ENCODE data around the gene IKZF5. TPM values are rescaled to one million over a fixed set of nuclear protein-coding genes. Genes with fewer than 3 reads are reported as not detected.

The IKZF5 gene
- total RNA-seq, 1 donor, result 4.3 TPM

DNA sequence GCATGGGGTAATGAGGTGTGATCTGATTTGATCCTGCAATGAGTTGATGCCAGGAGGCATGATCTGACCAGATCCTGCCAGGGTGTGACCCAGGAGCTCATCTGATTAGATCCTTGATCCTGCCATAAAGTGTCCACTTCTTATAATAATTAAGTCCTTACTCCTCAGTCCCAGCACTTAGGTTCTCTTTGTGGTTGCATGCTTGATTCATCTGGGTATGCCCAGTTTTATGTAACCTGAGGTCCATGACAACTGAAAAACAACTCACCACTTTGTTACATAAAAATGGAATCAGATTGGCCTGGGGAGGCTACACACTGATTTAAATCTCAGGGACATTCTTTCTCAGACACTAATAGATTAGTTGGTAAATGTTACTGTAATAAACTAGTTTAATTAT, 19.3 kb upstream of the IKZF5 start:
- no peak overlapping the region for H3K4me3 ChIP-seq (ENCODE audit: low read depth, low read length)
- TF ChIP-seq, protein P1, sequence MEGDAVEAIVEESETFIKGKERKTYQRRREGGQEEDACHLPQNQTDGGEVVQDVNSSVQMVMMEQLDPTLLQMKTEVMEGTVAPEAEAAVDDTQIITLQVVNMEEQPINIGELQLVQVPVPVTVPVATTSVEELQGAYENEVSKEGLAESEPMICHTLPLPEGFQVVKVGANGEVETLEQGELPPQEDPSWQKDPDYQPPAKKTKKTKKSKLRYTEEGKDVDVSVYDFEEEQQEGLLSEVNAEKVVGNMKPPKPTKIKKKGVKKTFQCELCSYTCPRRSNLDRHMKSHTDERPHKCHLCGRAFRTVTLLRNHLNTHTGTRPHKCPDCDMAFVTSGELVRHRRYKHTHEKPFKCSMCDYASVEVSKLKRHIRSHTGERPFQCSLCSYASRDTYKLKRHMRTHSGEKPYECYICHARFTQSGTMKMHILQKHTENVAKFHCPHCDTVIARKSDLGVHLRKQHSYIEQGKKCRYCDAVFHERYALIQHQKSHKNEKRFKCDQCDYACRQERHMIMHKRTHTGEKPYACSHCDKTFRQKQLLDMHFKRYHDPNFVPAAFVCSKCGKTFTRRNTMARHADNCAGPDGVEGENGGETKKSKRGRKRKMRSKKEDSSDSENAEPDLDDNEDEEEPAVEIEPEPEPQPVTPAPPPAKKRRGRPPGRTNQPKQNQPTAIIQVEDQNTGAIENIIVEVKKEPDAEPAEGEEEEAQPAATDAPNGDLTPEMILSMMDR (IDR thresholded peaks at IDR 0.05; ENCODE audit: insufficient read depth, low read depth, low read length), result no peak
- no peak for DNase-seq (ENCODE audit: low read depth)

GRCh38 chr10:123026302-123026701, 17.7 kb upstream of the IKZF5 start:
- no peak for DNase-seq (ENCODE audit: low read depth)
- no peak overlapping the region for H3K4me3 ChIP-seq (ENCODE audit: low read depth, low read length)
- TF ChIP-seq, protein P1 (IDR thresholded peaks at IDR 0.05; ENCODE audit: insufficient read depth, low read depth, low read length), result no peak

DNA sequence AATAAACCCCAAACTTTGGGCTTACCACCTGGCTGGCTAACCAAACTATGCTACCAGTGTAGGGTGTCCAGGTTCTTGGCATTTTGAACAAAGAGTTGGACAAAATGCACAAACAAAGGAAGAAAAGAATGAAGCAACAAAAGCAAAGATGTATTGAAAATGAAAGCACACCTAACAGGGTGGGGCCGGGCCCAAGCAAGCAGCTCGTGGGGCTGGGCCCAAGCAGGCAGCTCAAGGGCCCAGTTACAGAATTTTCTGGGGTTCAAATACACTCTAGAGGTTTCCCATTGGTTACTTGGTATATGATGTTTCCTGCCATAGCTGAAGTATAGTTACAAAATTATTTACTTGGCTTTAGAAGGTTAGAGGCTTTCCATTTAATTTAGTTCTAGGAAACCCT, 15.9 kb upstream of the IKZF5 start:
- no peak for DNase-seq (ENCODE audit: low read depth)
- TF ChIP-seq, protein P1 (IDR thresholded peaks at IDR 0.05; ENCODE audit: insufficient read depth, low read depth, low read length), result no peak
- H3K4me3 ChIP-seq (ENCODE audit: low read depth, low read length), result no peak overlapping the region

DNA sequence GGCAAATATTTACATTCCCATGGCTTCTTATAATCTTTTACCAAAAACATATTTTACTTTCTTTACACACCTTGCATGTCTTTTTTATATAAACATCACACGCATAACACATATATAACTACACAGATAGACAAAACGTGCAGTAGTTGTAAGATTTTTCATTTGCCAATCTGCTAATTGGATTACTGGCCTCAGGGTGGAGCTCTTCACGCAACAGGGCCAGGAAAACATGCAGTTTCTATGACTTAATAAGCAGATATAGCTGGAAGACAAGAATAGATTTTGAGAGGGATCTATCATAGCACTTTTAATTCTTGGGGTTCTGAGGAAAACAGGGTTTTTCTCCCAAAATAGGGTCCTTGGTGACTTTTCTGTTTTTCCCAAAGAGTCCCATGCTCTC, 12.9 kb upstream of the IKZF5 start:
- DNase-seq (ENCODE audit: low read depth), result no peak
- TF ChIP-seq, protein P1 (IDR thresholded peaks at IDR 0.05; ENCODE audit: insufficient read depth, low read depth, low read length), result peak; percentile 41
- no peak overlapping the region for H3K4me3 ChIP-seq (ENCODE audit: low read depth, low read length)

GRCh38 chr10:123019941-123020703, 11.5 kb upstream of the IKZF5 start:
- no peak overlapping the region for H3K4me3 ChIP-seq (ENCODE audit: low read depth, low read length)
- no peak for DNase-seq (ENCODE audit: low read depth)
- TF ChIP-seq, protein P1 (IDR thresholded peaks at IDR 0.05; ENCODE audit: insufficient read depth, low read depth, low read length), result no peak

DNA sequence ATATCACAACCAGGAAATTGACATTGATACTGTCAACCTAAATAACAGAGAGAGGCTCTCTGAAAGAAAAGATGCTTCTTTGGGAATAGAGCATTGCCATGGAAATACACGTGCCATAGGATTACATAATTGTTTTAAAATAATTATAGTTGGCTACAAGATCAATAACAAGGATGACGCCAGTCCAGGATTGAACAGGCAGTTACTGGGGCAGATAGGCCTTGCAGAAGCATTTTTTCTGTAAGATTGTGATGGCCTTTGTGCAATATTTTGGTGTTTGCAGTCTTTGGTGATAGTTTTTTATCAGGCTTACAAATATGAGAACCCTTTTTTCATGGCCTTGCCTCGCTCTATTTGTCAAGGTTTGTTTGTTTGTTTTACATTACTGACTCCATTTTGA, 10.7 kb upstream of the IKZF5 start:
- no peak overlapping the region for H3K4me3 ChIP-seq (ENCODE audit: low read depth, low read length)
- TF ChIP-seq, protein P1 (IDR thresholded peaks at IDR 0.05; ENCODE audit: insufficient read depth, low read depth, low read length), result no peak
- DNase-seq (ENCODE audit: low read depth), result no peak

GRCh38 chr10:123018531-123018930, 9.9 kb upstream of the IKZF5 start:
- H3K4me3 ChIP-seq (ENCODE audit: low read depth, low read length), result no peak overlapping the region
- TF ChIP-seq, protein P1 (IDR thresholded peaks at IDR 0.05; ENCODE audit: insufficient read depth, low read depth, low read length), result no peak
- DNase-seq (ENCODE audit: low read depth), result no peak

Data from fibroblast of villous mesenchyme (primary cell).